BE2C (cell line): ENCODE data around the gene PTPRD.

Experiments used
- DNase-seq: peaks from one replicate; pipeline ENCODE4 v3.0.0-alpha.2; 2020
- H3K27me3 ChIP-seq: fragments of 250-450 bp; sonication (Bioruptor Pico); 2 replicates; pipeline ENCODE4 v1.5.1; 2020; ENCODE audit warnings: mild to moderate bottlenecking
- H3K36me3 ChIP-seq: fragments of 250-450 bp; sonication (Bioruptor Pico); 2 replicates; pipeline ENCODE4 v1.5.1; 2020; ENCODE audit warnings: mild to moderate bottlenecking
- H3K4me1 ChIP-seq: fragments of 250-450 bp; sonication (Bioruptor Pico); 2 replicates; pipeline ENCODE4 v1.5.1; 2020
- H3K4me3 ChIP-seq: 2 replicates; pipeline ENCODE4 v1.5.1; 2011; ENCODE audit warnings: low read depth, low read length
- H3K9me3 ChIP-seq: fragments of 250-450 bp; sonication (Bioruptor Pico); 2 replicates; pipeline ENCODE4 v1.5.1; 2020
- TF ChIP-seq, protein P1 (sequence below): IDR thresholded peaks from 2 replicates; pipeline ENCODE4 v1.5.1; 2012; ENCODE audit warnings: mild to moderate bottlenecking, low read depth, low read length

The PTPRD gene

DNA sequence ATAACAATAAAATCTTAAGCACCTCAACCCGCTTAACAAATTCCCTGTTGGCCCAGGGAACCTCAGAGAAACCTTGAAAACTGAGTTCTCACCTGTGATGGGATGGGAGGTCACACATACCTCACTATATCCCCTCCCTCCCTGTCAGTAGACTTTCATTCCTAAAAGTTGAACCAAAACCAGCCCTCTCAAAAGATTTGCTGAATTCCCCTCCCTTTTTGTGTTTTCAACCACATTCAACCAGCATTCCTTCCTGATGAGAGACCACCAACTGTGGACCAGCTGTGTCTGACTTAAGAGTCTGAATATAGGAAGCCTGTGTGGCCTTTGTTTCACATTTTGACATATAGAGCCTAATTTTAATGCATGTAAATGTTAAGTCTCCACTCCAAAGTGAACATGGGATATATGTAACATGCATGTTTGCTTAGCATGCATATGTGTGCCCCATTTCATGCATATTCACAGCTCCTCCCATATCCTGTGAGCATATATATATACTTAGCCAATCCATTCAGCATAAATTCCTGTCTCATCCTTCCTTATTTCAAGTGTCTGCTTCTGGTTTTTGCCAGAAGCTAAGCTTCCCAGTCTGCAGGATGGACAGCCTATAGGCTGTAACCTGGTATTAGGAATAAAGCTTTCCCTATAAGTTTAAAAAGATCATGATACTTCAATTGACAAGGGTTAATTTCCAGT lies 604.6 kb downstream of the PTPRD start:
- H3K27me3 ChIP-seq: no peaks in the 10 kb centered on the region
- TF ChIP-seq, protein P1, sequence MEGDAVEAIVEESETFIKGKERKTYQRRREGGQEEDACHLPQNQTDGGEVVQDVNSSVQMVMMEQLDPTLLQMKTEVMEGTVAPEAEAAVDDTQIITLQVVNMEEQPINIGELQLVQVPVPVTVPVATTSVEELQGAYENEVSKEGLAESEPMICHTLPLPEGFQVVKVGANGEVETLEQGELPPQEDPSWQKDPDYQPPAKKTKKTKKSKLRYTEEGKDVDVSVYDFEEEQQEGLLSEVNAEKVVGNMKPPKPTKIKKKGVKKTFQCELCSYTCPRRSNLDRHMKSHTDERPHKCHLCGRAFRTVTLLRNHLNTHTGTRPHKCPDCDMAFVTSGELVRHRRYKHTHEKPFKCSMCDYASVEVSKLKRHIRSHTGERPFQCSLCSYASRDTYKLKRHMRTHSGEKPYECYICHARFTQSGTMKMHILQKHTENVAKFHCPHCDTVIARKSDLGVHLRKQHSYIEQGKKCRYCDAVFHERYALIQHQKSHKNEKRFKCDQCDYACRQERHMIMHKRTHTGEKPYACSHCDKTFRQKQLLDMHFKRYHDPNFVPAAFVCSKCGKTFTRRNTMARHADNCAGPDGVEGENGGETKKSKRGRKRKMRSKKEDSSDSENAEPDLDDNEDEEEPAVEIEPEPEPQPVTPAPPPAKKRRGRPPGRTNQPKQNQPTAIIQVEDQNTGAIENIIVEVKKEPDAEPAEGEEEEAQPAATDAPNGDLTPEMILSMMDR: no peak
- H3K4me3 ChIP-seq: no peak overlapping the region
- DNase-seq: no peak
- no peaks in the 10 kb centered on the region for H3K36me3 ChIP-seq
- no peaks in the 10 kb centered on the region for H3K9me3 ChIP-seq
- H3K4me1 ChIP-seq: no peaks in the 10 kb centered on the region

DNA sequence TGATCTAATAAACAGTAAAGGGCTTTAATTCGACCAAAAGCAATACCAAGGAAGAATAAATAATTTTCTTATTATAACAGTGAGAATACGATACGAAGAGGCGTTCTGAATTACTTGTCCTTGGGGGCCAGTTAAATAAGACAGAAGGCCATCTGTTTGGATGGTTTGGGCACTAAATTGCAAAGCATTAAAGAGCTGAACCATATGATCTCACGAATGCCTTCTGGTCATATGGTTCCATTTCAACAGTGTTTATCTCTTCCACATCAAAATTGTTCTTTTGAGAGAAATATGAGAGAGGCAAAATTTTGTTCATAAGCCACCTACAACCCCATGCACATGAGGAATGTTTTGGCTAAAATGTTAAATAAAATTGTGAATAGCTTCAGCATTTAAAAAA lies 605.4 kb downstream of the PTPRD start:
- DNase-seq: no peak
- TF ChIP-seq, protein P1: no peak
- Histone ChIP-seq H3K27me3 (no peaks in the 10 kb centered on the region), H3K4me3 (no peak overlapping the region), H3K36me3 (no peaks in the 10 kb centered on the region), H3K4me1 (no peaks in the 10 kb centered on the region), H3K9me3 (no peaks in the 10 kb centered on the region)

DNA sequence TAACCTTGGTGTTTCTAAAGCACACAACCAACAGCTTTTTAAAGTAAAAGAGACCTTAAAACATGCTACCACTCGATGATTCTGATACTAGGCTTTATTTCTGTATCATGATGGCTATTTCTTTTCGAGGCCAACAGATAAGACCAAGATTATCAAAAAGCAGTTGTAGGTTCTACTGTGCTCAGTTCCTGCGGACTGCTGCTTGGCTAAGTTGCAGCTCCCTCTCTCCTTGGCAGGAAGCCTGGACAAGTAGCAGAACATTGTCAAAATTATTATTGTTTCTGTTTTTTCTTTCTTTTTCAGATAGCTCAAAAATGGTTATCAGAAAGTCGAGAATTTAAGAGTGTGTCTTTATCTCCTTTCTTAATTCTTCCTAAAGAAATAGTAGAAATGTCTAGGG lies 607.6 kb downstream of the PTPRD start:
- no peak for DNase-seq
- Histone ChIP-seq H3K9me3 (no peaks in the 10 kb centered on the region), H3K4me3 (no peak overlapping the region), H3K36me3 (no peaks in the 10 kb centered on the region), H3K27me3 (no peaks in the 10 kb centered on the region), H3K4me1 (no peaks in the 10 kb centered on the region)
- TF ChIP-seq, protein P1: no peak

DNA sequence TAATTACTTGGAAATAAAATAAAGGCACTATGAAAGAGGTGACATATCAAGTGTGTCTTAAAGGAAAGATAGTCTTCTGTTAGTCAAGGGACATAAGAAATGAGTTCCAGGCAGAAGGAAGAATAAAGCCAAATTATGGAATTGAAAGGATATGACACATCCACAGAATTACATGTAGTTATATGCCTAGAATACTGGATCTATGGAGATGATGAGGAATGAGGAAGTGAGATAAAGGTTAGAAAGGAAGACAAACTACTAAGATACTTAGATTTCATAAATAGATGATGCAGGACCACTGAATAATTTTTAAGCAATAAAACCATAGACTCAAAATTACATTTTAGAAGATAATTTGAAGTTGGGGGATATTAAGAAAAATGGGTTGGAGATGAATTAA lies 609.8 kb downstream of the PTPRD start:
- TF ChIP-seq, protein P1: no peak
- Histone ChIP-seq H3K4me1 (no peaks in the 10 kb centered on the region), H3K4me3 (no peak overlapping the region), H3K36me3 (no peaks in the 10 kb centered on the region), H3K9me3 (no peaks in the 10 kb centered on the region), H3K27me3 (no peaks in the 10 kb centered on the region)
- no peak for DNase-seq

DNA sequence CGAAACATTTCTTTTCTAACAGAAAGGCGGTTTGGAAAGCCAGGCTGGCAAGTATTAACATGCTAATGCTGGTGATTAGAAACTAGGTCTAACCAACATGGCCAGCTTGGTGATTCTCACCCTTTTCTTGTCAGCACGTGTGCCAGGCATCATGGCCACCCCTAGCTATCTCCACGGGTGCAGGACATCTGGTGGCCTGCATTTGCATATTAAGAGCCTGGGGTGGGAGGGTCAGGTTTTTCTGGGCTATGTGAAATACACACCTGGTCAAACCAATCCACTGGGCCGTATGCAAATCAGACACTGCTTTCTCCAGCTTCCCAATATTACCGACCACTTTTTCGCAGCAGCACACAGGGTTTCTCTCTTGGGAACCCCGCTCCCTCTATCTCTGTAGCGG lies 612.1 kb downstream of the PTPRD start:
- DNase-seq: no peak
- no peaks in the 10 kb centered on the region for H3K4me1 ChIP-seq
- H3K27me3 ChIP-seq: no peaks in the 10 kb centered on the region
- H3K36me3 ChIP-seq: no peaks in the 10 kb centered on the region
- TF ChIP-seq, protein P1: no peak
- no peak overlapping the region for H3K4me3 ChIP-seq
- no peaks in the 10 kb centered on the region for H3K9me3 ChIP-seq

DNA sequence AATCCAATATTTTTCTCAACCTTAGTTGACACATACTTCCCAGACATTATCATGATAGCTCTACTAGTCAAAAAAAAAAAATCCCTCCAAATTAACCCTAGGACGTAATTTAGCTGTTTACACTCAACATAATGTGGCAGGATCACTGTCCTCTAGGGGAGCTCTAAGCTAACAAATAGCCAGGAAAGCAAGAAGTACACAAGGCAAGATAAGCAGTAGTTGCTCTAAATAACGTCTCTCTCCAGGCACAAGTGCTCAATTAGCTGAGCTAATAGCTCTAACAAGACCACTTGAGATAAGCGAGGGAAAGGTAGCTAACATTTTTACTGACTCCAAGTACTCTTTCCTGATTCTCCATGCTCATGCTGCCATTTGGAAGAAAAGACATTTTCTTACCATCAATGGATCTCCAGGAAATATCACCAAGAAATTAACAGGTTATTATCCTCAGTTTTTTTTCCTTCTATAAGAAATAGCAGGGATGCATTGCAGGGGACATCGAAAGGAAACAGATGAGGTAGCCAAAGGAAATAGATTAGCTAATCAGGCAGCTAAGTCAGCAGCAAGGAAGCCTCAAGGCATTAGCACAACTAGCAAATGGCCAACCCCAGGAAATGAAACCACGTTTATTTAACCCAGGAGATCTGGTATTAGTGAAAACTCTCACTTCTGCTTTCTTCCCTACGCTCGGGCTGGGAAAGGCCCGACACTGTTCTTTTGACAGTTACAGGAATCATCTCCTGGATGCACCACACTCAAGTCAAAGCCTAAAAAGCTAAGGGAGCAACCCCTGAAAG lies 614.1 kb downstream of the PTPRD start:
- Histone ChIP-seq H3K4me1 (no peaks in the 10 kb centered on the region), H3K4me3 (no peak overlapping the region), H3K27me3 (no peaks in the 10 kb centered on the region), H3K9me3 (no peaks in the 10 kb centered on the region), H3K36me3 (no peaks in the 10 kb centered on the region)
- TF ChIP-seq, protein P1: 0 out of 2 replicates have a peak, but pooled peaks have one; percentile 9
- DNase-seq: no peak
